H9 (cell line): Measurements from ENCODE around the gene PC. TPM values are rescaled to one million over a fixed set of nuclear protein-coding genes. Genes with fewer than 3 reads are reported as not detected.

Experiments used
- DNase-seq: peaks from one replicate; pipeline ENCODE4 v3.0.0-alpha.2; 2017
- H2AFZ ChIP-seq: one replicate; pipeline ENCODE4 v1.6.1; 2013; ENCODE audit warnings: mild to moderate bottlenecking, low read length, control low read depth, moderate library complexity
- H2AK5ac ChIP-seq: 2 replicates; pipeline ENCODE4 v1.6.1; 2013; ENCODE audit warnings: low read length, control low read depth, mixed read lengths; ENCODE audit not compliant: insufficient read length
- H2BK120ac ChIP-seq: one replicate; pipeline ENCODE4 v1.6.1; 2013; ENCODE audit warnings: low read depth, mild to moderate bottlenecking, low read length, control low read depth, inconsistent platforms; ENCODE audit not compliant: poor library complexity, severe bottlenecking
- H2BK12ac ChIP-seq: 2 replicates; pipeline ENCODE4 v1.6.1; 2013; ENCODE audit warnings: low read length, control low read depth, mixed read lengths, low read depth; ENCODE audit not compliant: insufficient read length
- H2BK15ac ChIP-seq: 2 replicates; pipeline ENCODE4 v1.6.1; 2013; ENCODE audit warnings: low read depth, low read length, control low read depth
- H2BK20ac ChIP-seq: one replicate; pipeline ENCODE4 v1.6.1; 2013; ENCODE audit warnings: low read depth, mild to moderate bottlenecking, low read length, control low read depth, inconsistent platforms; ENCODE audit not compliant: poor library complexity, severe bottlenecking
- H2BK5ac ChIP-seq: 2 replicates; pipeline ENCODE4 v1.6.1; 2013; ENCODE audit warnings: low read length, control low read depth, mixed read lengths; ENCODE audit not compliant: insufficient read length
- H3K14ac ChIP-seq: 2 replicates; pipeline ENCODE4 v1.6.1; 2013; ENCODE audit warnings: low read length, control low read depth; ENCODE audit not compliant: insufficient read depth
- H3K18ac ChIP-seq: 2 replicates; pipeline ENCODE4 v1.6.1; 2013; ENCODE audit warnings: low read depth, mild to moderate bottlenecking, mixed read lengths, low read length, control low read depth; ENCODE audit not compliant: insufficient read length
- H3K23ac ChIP-seq: 2 replicates; pipeline ENCODE4 v1.6.1; 2013; ENCODE audit warnings: low read length, control low read depth, mixed read lengths, low read depth; ENCODE audit not compliant: insufficient read length
- H3K23me2 ChIP-seq: 2 replicates; pipeline ENCODE4 v1.6.1; 2013; ENCODE audit warnings: low read depth, mild to moderate bottlenecking, mixed read lengths, low read length, control low read depth; ENCODE audit not compliant: insufficient read length, poor library complexity, severe bottlenecking
- H3K27ac ChIP-seq: 2 replicates; pipeline ENCODE4 v1.5.1; 2013; ENCODE audit warnings: low read length, control low read depth, mixed read lengths, low read depth; ENCODE audit not compliant: insufficient read length
- H3K27me3 ChIP-seq: 2 replicates; pipeline ENCODE4 v1.6.1; 2013; ENCODE audit warnings: low read length, control low read depth, inconsistent platforms; ENCODE audit not compliant: insufficient read depth
- H3K4ac ChIP-seq: 2 replicates; pipeline ENCODE4 v1.6.1; 2013; ENCODE audit warnings: low read depth, mild to moderate bottlenecking, control low read depth, inconsistent platforms, low read length, moderate library complexity
- H3K4me1 ChIP-seq: 2 replicates; pipeline ENCODE4 v1.6.1; 2013; ENCODE audit warnings: low read length, control low read depth, inconsistent platforms; ENCODE audit not compliant: insufficient read depth
- H3K4me2 ChIP-seq: 2 replicates; pipeline ENCODE4 v1.6.1; 2013; ENCODE audit warnings: low read length, control low read depth, mixed read lengths; ENCODE audit not compliant: insufficient read length, insufficient read depth
- H3K56ac ChIP-seq: 2 replicates; pipeline ENCODE4 v1.6.1; 2013; ENCODE audit warnings: low read depth, mild to moderate bottlenecking, mixed read lengths, low read length, control low read depth; ENCODE audit not compliant: insufficient read length
- H3K79me1 ChIP-seq: 2 replicates; pipeline ENCODE4 v1.6.1; 2013; ENCODE audit warnings: low read depth, mild to moderate bottlenecking, moderate library complexity, low read length, control low read depth, inconsistent platforms; ENCODE audit not compliant: insufficient read depth, poor library complexity, severe bottlenecking
- H3K79me2 ChIP-seq: 2 replicates; pipeline ENCODE4 v1.6.1; 2013; ENCODE audit warnings: low read length, control low read depth, inconsistent platforms; ENCODE audit not compliant: insufficient read depth
- H3K9ac ChIP-seq: 2 replicates; pipeline ENCODE4 v1.6.1; 2013; ENCODE audit warnings: low read length, control low read depth, mixed read lengths; ENCODE audit not compliant: insufficient read length; ENCODE audit errors: extremely low read depth
- H3K9me3 ChIP-seq: one replicate; pipeline ENCODE4 v1.6.1; 2013; ENCODE audit warnings: low read depth, low read length, inconsistent platforms; ENCODE audit not compliant: control insufficient read depth
- H3T11ph ChIP-seq: one replicate; pipeline ENCODE4 v1.6.1; 2013; ENCODE audit warnings: mild to moderate bottlenecking, low read length, control low read depth, inconsistent platforms
- H4K20me1 ChIP-seq: one replicate; pipeline ENCODE4 v1.6.1; 2013; ENCODE audit not compliant: control insufficient read depth, insufficient read length, insufficient read depth
- H4K5ac ChIP-seq: 2 replicates; pipeline ENCODE4 v1.6.1; 2013; ENCODE audit warnings: low read depth, mild to moderate bottlenecking, mixed read lengths, low read length, control low read depth; ENCODE audit not compliant: insufficient read length
- H4K8ac ChIP-seq: replicated peaks from 2 replicates; pipeline ENCODE4 v1.6.1; 2013; ENCODE audit warnings: low read length, control low read depth, mixed read lengths, low read depth; ENCODE audit not compliant: insufficient read length
- H4K91ac ChIP-seq: 2 replicates; pipeline ENCODE4 v1.6.1; 2013; ENCODE audit warnings: low read depth, mild to moderate bottlenecking, moderate library complexity, mixed read lengths, low read length, control low read depth; ENCODE audit not compliant: insufficient read length
- H3K27ac Mint-ChIP-seq, 3 experiments: 2 replicates in 2 of 3; 3 replicates in 1 of 3; pipeline ENCODE4 v1.8.0; 2020 to 2021; ENCODE audit warnings: mixed read lengths in 3 of 3, mild to moderate bottlenecking in 1 of 3, moderate library complexity in 1 of 3
- H3K27me3 Mint-ChIP-seq: 2 replicates; pipeline ENCODE4 v1.8.0; 2021; ENCODE audit warnings: low read depth, mild to moderate bottlenecking, moderate library complexity, mixed read lengths
- H3K36me3 Mint-ChIP-seq, 3 experiments: 2 replicates in 2 of 3; 3 replicates in 1 of 3; pipeline ENCODE4 v1.8.0; 2020 to 2021; ENCODE audit warnings: low read depth in 3 of 3, mixed read lengths in 3 of 3; ENCODE audit not compliant: insufficient read depth in 1 of 3
- H3K4me1 Mint-ChIP-seq, 2 experiments: 2 replicates each; pipeline ENCODE4 v1.8.0; 2020; ENCODE audit warnings: mixed read lengths in 2 of 2
- H3K4me3 Mint-ChIP-seq, 2 experiments: 2 replicates in 1 of 2; 3 replicates in 1 of 2; pipeline ENCODE4 v1.8.0; 2020 to 2021; ENCODE audit warnings: mild to moderate bottlenecking in 2 of 2, mixed read lengths in 2 of 2, moderate library complexity in 1 of 2
- H3K9me3 Mint-ChIP-seq, 2 experiments: 2 replicates in 1 of 2; 3 replicates in 1 of 2; pipeline ENCODE4 v1.8.0; 2020; ENCODE audit warnings: mild to moderate bottlenecking in 2 of 2, mixed read lengths in 2 of 2, moderate library complexity in 1 of 2
- WGBS: extraction: QIAGEN DNeasy Blood & Tissue Kit; methylation state at CpG from one replicate; pipeline ENCODE4 v1.1.7; 2013; ENCODE audit warnings: missing lambda C conversion rate, low lambda C conversion rate, mixed read lengths; ENCODE audit not compliant: insufficient read length; ENCODE audit errors: extremely low coverage; 5-methylcytosine and 5-hydroxymethylcytosine counted together
- total RNA-seq: library from RNA; stranded (reverse); gene quantifications from 2 replicates; pipeline ENCODE4 v1.2.1, GENCODE V29; 2021
- TF ChIP-seq, protein P1 (sequence below): fragments of 200-600 bp; sonication (generic); conservative IDR thresholded peaks from 3 replicates; pipeline ENCODE4 v1.8.0; 2021; ENCODE audit warnings: antibody characterized with exemption, mild to moderate bottlenecking

Gene PC
- total RNA-seq, 1 experiment from 2014 or later = 32.6 TPM

DNA sequence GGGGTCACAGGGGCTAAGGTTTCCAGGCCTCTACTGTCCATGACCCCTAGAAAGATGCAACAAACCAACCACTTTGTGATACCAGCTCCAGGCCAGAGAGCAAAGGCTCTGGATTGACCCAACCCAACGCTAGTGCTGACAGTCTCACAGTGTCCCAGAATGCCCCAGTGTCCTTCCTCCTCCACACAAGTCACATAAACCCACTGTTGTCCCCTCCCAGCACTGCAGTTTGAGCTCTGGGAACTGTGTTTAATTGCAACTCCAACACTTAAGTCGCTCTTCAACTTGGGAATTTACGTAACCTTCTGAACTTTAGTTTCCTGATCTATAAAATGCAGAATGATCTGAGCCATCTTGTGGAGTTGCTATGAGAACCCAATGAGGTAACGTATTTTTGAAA lies 47.5 kb downstream of the PC start:
- Histone ChIP-seq H3K9ac (no peak overlapping the region), H4K91ac (no peak overlapping the region), H3K4ac (no peak overlapping the region), H2BK5ac (no peak overlapping the region), H3K79me2 (no peaks in the 10 kb centered on the region), H4K8ac (no peak overlapping the region), H3K18ac (no peak overlapping the region), H3K56ac (no peak overlapping the region), H3K23me2 (no peaks in the 10 kb centered on the region), H2BK120ac (no peak overlapping the region), H2BK20ac (no peak overlapping the region), H3K79me1 (no peaks in the 10 kb centered on the region), H3K27ac (no peak overlapping the region), H3K4me2 (no peak overlapping the region), H3K14ac (no peak overlapping the region; the same call in 1 of the 2 replicates), H2BK15ac (no peak overlapping the region), H2AFZ (no peak overlapping the region), H2BK12ac (no peak overlapping the region), H4K20me1 (no peaks in the 10 kb centered on the region), H3T11ph (no peak overlapping the region), H4K5ac (no peak overlapping the region), H3K9me3 (no peaks in the 10 kb centered on the region), H2AK5ac (no peak overlapping the region), H3K27me3 (no peaks in the 10 kb centered on the region), H3K4me1 (peaks cover 17% of the 10 kb centered on the region; the same call in 1 of the 2 replicates), H3K23ac (no peak overlapping the region)
- Mint-ChIP-seq H3K27me3 (no peaks in the 10 kb centered on the region), H3K9me3 (no peaks in the 10 kb centered on the region), H3K36me3 (peaks cover 0 to 3% (median 0%) of the 10 kb centered on the region in 3 experiments; a peak in 1 of 7 replicates), H3K27ac (peak overlapping the region in 1 of 3 experiments; percentile 49; a peak in 2 of 7 replicates), H3K4me3 (no peak overlapping the region), H3K4me1 (peaks cover 49 to 62% of the 10 kb centered on the region in 2 experiments)
- DNase-seq = no peak
- WGBS = no CpG with 5 or more reads among the region's 4 CpGs
- TF ChIP-seq, protein P1, sequence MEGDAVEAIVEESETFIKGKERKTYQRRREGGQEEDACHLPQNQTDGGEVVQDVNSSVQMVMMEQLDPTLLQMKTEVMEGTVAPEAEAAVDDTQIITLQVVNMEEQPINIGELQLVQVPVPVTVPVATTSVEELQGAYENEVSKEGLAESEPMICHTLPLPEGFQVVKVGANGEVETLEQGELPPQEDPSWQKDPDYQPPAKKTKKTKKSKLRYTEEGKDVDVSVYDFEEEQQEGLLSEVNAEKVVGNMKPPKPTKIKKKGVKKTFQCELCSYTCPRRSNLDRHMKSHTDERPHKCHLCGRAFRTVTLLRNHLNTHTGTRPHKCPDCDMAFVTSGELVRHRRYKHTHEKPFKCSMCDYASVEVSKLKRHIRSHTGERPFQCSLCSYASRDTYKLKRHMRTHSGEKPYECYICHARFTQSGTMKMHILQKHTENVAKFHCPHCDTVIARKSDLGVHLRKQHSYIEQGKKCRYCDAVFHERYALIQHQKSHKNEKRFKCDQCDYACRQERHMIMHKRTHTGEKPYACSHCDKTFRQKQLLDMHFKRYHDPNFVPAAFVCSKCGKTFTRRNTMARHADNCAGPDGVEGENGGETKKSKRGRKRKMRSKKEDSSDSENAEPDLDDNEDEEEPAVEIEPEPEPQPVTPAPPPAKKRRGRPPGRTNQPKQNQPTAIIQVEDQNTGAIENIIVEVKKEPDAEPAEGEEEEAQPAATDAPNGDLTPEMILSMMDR = no peak
